Measurements from ENCODE around the gene PIK3CA.
"Not testable (repeated sequence)": the region's sequence is repeated elsewhere in the genome, so short reads cannot be mapped to it uniquely, and the experiment has no call there.

PIK3CA gene

GRCh38 chr3:179263134-179263533 is 115.0 kb downstream of the PIK3CA start:
- no peak for DNase-seq (ENCODE audit: low read depth in 3 of 3)

GRCh38 chr3:179264449-179264848 is 116.3 kb downstream of the PIK3CA start:
- no peak for DNase-seq (ENCODE audit: low read depth in 3 of 3)

GRCh38 chr3:179265092-179265491 is 116.9 kb downstream of the PIK3CA start:
- no peak for DNase-seq (ENCODE audit: low read depth in 3 of 3)

DNA sequence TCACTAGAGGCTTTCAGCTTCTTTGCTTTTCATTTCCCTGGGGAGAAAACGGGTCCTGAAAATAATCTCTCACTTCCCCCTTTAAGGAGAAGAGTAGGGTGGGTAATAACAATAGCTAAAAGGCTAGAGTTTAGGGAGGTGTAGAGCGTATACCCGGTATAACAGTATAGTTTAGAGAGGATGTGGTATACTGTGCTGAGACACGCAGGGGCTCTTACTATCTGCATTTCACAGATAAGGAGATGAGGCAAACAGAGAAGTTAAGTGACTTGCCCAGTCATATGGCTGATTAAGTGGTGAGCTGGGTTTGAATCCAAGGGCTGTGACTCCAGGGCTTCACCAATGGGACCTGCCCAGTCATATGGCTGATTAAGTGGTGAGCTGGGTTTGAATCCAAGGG is 117.7 kb downstream of the PIK3CA start:
- no peak for DNase-seq (ENCODE audit: low read depth in 3 of 3)

- no peak for DNase-seq (ENCODE audit: low read depth in 3 of 3)
Observed at GRCh38 chr3:179266701-179267211, 118.6 kb downstream of the PIK3CA start.

DNA sequence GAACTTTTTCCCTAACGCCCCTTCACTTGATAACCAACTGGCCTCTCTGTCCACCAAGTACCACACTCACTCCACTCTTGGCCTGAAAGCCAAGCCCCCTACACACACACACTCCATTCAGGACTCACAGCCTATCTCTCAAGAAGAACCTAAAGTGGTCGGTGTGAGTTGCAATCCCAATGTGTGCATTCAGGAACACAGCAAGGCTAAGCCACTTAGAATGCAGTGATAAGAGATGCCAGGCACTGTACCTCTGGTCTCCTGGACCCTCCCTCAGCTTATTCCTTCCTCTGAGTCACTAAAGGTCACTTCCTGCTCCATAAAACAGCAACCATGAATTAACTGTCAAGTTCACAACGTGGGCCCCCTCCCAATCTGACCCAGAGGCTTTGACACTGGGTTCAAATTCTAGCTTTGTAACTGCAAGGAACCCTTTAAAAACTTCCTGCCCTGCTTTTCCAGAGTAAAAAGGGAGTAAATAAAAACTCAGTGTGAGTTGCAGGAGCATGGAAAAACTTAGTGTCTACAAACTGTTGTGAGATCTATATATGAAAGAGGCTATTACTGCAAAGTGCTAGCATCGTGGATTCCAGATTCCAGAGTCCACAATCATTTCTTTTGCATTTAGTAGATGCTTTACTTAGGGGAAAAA is 120.4 kb downstream of the PIK3CA start:
- no peak for DNase-seq (ENCODE audit: low read depth in 3 of 3)

DNA sequence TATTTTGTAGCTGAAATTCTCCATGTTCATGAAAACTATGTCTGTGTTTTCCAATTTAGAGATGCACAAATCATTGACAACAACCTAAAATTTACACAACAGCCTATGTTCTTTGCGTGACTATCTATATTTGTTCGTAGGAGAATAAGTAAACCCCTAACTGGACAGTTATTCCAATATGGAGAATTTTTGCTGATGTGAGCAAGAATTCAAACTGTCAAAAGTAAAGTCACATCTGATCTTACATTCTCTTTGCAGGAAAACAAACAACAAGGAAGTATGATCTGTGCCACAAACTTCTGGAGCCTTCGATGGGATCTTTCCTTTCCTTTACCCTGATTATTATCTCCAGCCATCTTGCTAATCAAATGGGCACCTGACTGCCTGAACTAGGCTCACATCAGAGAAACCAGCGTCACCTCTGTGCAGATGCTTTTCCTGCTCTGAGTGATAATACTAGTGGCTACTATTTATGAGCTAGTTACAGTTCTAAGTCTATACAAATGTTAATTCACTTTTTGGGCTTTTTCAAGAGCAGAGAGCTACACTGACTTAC is 121.1 kb downstream of the PIK3CA start:
- no peak for DNase-seq (ENCODE audit: low read depth in 3 of 3)

DNA sequence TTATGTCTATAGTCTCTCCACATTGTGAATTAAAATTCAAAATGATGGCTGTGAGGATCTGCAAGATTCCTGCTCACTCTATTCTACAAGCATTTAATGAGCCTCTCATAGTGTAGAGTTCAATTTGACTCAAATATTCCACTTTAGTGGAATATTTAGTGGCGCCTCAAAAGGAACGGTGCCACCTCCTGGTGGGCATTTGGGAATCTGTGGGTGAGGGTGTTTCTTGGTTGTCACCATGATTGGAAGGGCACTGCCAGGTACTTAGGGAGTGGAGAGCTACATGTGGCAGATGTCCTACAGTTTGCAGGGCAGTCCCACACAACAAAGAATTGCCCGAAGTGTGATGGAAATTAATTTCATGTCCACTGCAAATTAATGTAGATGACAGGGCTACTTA is 124.2 kb downstream of the PIK3CA start:
- DNase-seq (ENCODE audit: low read depth in 3 of 3), result no peak

DNA sequence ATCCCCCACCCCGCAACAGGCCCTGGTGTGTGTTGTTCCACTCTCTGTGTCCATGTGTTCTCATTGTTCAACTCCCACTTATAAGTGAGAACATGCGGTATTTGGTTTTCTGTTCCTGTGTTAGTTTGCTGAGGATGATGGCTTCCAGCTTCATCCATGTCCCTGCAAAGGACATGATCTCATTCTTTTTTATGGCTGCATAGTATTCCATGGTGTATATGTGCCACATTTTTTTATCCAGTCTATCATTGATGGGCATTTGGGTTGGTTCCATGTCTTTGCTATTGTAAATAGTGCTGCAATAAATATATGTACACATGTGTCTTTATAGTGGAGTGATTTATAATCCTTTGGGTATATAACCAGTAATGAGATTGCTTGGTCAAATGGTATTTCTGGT is 126.3 kb downstream of the PIK3CA start:
- DNase-seq (ENCODE audit: low read depth in 3 of 3), result not testable (repeated sequence)

DNA sequence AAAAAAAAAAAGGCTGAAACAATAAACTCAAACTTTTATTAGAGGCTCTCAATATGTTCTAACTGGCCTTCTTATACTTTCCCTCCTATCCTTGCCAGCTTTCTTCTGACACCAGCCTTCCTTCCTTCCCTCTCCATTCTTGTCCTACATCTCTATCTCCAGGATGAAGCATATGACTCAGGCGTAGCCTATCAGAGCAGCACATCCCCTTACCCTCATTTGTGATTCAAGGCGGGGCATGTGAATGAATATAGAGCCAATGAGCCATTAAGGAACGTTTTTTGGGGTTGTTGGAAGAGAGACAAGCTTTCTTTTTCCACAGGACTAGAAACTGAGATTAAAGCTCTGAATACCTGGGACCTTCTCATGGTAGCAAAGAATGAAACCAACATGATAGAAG is 127.8 kb downstream of the PIK3CA start:
- DNase-seq (ENCODE audit: low read depth in 3 of 3), result no peak

DNA sequence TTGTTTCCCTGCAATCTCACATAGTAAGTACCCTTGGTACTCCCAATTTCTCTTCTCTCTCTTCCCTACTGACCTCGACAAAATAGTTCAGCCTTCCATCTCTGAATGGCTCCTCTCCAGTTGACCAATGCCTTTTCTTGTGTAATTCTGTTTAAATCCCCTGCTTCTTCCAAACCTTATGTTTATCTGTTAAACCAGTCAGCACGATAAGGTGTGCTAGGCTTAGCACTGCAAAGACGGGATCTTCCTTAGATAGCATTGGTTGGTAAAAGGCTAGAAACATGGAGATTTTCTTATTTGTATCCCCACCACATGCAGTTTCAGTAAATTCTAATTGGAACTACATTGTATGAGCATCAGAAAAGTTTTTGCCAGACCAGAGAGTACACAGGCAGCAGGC is 128.6 kb downstream of the PIK3CA start:
- DNase-seq (ENCODE audit: low read depth in 3 of 3), result no peak

GRCh38 chr3:179278151-179278550 is 130.0 kb downstream of the PIK3CA start:
- no peak for DNase-seq (ENCODE audit: low read depth in 3 of 3)

GRCh38 chr3:179278932-179279693 is 131.0 kb downstream of the PIK3CA start:
- no peak for DNase-seq (ENCODE audit: low read depth in 3 of 3)

DNA sequence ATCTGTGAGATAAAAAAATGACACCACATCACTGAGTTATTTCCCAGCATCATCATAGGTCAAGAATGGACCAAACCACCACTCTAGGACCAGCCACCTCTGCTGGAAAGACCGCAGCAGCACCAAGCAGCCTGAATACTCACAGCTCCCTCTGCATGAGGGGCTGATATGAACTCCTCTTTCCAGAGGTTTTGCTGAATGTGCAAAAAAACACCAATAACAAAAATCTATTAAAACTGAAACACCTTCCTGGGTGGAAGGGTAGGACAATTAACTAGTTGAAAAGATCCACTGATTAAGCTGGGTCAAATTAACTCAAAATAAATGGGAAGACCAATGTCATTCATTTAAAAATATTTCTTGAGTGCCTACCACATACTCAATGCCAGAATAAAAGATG is 131.7 kb downstream of the PIK3CA start:
- DNase-seq (ENCODE audit: low read depth in 3 of 3), result no peak

DNA sequence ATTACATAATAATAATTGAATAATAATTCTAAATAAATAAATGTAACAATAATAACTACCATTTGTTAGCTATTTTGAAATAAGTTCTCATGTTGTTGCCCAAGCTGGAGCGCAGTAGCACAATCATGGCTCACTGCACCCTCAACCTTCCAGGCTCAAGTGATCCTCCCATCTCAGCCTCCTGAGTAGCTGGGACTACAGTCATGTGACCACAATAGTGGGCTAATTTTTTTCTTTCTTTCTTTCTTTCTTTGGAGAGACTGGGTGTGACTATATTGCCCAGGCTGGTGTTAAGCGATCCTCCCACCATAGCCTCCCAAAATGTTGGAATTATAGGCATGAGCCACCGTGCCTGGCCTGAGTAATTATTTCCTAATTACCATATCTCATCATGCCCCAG is 133.7 kb downstream of the PIK3CA start:
- DNase-seq (ENCODE audit: low read depth in 3 of 3), result no peak

GRCh38 chr3:179286331-179286730 is 138.2 kb downstream of the PIK3CA start:
- DNase-seq (ENCODE audit: low read depth in 3 of 3), result no peak

GRCh38 chr3:179288845-179289244 is 140.7 kb downstream of the PIK3CA start:
- DNase-seq (ENCODE audit: low read depth in 3 of 3), result no peak

GRCh38 chr3:179289295-179289694 is 141.1 kb downstream of the PIK3CA start:
- DNase-seq (ENCODE audit: low read depth in 3 of 3), result no peak

Data from stimulated activated CD4-positive, alpha-beta T cell treated with anti-CD3 and anti-CD28 coated beads, TNF-alpha, amount 100 ng/mL, for 48 hours (primary cell).